KOPT-K1 (cell line): ENCODE data around the gene LNX2.

Experiments
- H3K27ac ChIP-seq: fragments of 200-600 bp; sonication (generic); 2 replicates; pipeline ENCODE4 v1.5.1; 2016; ENCODE audit warnings: antibody characterized with exemption, mild to moderate bottlenecking, low read depth, low read length; ENCODE audit not compliant: poor library complexity, severe bottlenecking
- H3K36me3 ChIP-seq: fragments of 200-600 bp; sonication (generic); 2 replicates; pipeline ENCODE4 v1.5.1; 2017; ENCODE audit warnings: antibody characterized with exemption, mild to moderate bottlenecking, low read length, moderate library complexity; ENCODE audit not compliant: insufficient read depth
- H3K9me3 ChIP-seq: fragments of 200-600 bp; sonication (generic); 2 replicates; pipeline ENCODE4 v1.5.1; 2017; ENCODE audit warnings: antibody characterized with exemption, low read length, mild to moderate bottlenecking; ENCODE audit not compliant: insufficient read depth, poor library complexity, severe bottlenecking

LNX2 gene

GRCh38 chr13:27605099-27605498, 15.2 kb downstream of the LNX2 start:
- Histone ChIP-seq H3K9me3 (no peaks in the 10 kb centered on the region), H3K27ac (no peak overlapping the region), H3K36me3 (no peaks in the 10 kb centered on the region)

GRCh38 chr13:27601803-27602202, 18.5 kb downstream of the LNX2 start:
- no peak overlapping the region for H3K27ac ChIP-seq
- H3K9me3 ChIP-seq: no peaks in the 10 kb centered on the region
- no peaks in the 10 kb centered on the region for H3K36me3 ChIP-seq

GRCh38 chr13:27601208-27601607, 19.1 kb downstream of the LNX2 start:
- Histone ChIP-seq H3K27ac (no peak overlapping the region), H3K9me3 (no peaks in the 10 kb centered on the region), H3K36me3 (no peaks in the 10 kb centered on the region)

- H3K36me3 ChIP-seq: no peaks in the 10 kb centered on the region
- H3K27ac ChIP-seq: no peak overlapping the region
- no peaks in the 10 kb centered on the region for H3K9me3 ChIP-seq
Observed at GRCh38 chr13:27600711-27601110, 19.6 kb downstream of the LNX2 start.

- H3K27ac ChIP-seq: no peak overlapping the region
- H3K36me3 ChIP-seq: no peaks in the 10 kb centered on the region
- H3K9me3 ChIP-seq: no peaks in the 10 kb centered on the region
Observed at GRCh38 chr13:27599845-27600553, 20.3 kb downstream of the LNX2 start.

GRCh38 chr13:27599096-27599495, 21.2 kb downstream of the LNX2 start:
- Histone ChIP-seq H3K36me3 (no peaks in the 10 kb centered on the region), H3K27ac (no peak overlapping the region), H3K9me3 (no peaks in the 10 kb centered on the region)

- H3K27ac ChIP-seq: peak overlapping the region; percentile 30
- H3K36me3 ChIP-seq: no peaks in the 10 kb centered on the region
- no peaks in the 10 kb centered on the region for H3K9me3 ChIP-seq
Observed at GRCh38 chr13:27595055-27595811, 25.1 kb downstream of the LNX2 start.

GRCh38 chr13:27593267-27593666, 27.1 kb downstream of the LNX2 start:
- peak overlapping the region; percentile 17 for H3K27ac ChIP-seq
- H3K9me3 ChIP-seq: peaks cover 6% of the 10 kb centered on the region
- no peaks in the 10 kb centered on the region for H3K36me3 ChIP-seq

GRCh38 chr13:27592865-27593264, 27.5 kb downstream of the LNX2 start:
- H3K27ac ChIP-seq: peak overlapping the region; percentile 17
- H3K9me3 ChIP-seq: peaks cover 10% of the 10 kb centered on the region
- no peaks in the 10 kb centered on the region for H3K36me3 ChIP-seq

GRCh38 chr13:27588405-27588804, 31.9 kb downstream of the LNX2 start:
- no peak overlapping the region for H3K27ac ChIP-seq
- H3K9me3 ChIP-seq: peaks cover 10% of the 10 kb centered on the region
- H3K36me3 ChIP-seq: no peaks in the 10 kb centered on the region

GRCh38 chr13:27587095-27587746, 33.1 kb downstream of the LNX2 start:
- Histone ChIP-seq H3K9me3 (peaks cover 10% of the 10 kb centered on the region), H3K36me3 (no peaks in the 10 kb centered on the region), H3K27ac (no peak overlapping the region)

GRCh38 chr13:27583645-27584044, 36.7 kb downstream of the LNX2 start:
- Histone ChIP-seq H3K9me3 (peaks cover 6% of the 10 kb centered on the region), H3K27ac (no peak overlapping the region)

GRCh38 chr13:27578121-27579030, 42.0 kb downstream of the LNX2 start:
- no peak overlapping the region for H3K27ac ChIP-seq

More at GRCh38 chr13:27583645-27584044, 36.7 kb downstream of the LNX2 start:
- H3K36me3 ChIP-seq: peaks cover 3% of the 10 kb centered on the region; the same call in 1 of the 2 replicates

GRCh38 chr13:27574661-27575060, 45.7 kb downstream of the LNX2 start:
- no peaks in the 10 kb centered on the region for H3K9me3 ChIP-seq
- peaks cover 8% of the 10 kb centered on the region; the same call in 1 of the 2 replicates for H3K36me3 ChIP-seq
- no peak overlapping the region for H3K27ac ChIP-seq

More at GRCh38 chr13:27578121-27579030, 42.0 kb downstream of the LNX2 start:
- H3K36me3 ChIP-seq: peaks cover 8% of the 10 kb centered on the region; the same call in 1 of the 2 replicates
- H3K9me3 ChIP-seq: no peaks in the 10 kb centered on the region
